GM23248 (cell line): Measurements from ENCODE around the gene PJA1. TPM values are rescaled to one million over a fixed set of nuclear protein-coding genes. Genes with fewer than 3 reads are reported as not detected.

Experiments
- DNase-seq: peaks from one replicate; pipeline ENCODE4 v3.0.0-alpha.2; 2015
- H2AFZ ChIP-seq: fragments of 200-600 bp; sonication (generic); 2 replicates; pipeline ENCODE4 v1.6.1; 2016; ENCODE audit warnings: antibody characterized with exemption
- H3F3A ChIP-seq: fragments of 200-600 bp; sonication (generic); 2 replicates; pipeline ENCODE4 v1.6.1; 2016; ENCODE audit warnings: mild to moderate bottlenecking, antibody characterized with exemption, mixed run types; ENCODE audit not compliant: insufficient read depth
- H3K27ac ChIP-seq: fragments of 200-600 bp; sonication (generic); 2 replicates; pipeline ENCODE4 v1.5.1; 2016; ENCODE audit warnings: mild to moderate bottlenecking
- H3K27me3 ChIP-seq: fragments of 200-600 bp; sonication (generic); replicated peaks from 2 replicates; pipeline ENCODE4 v1.6.1; 2016; ENCODE audit warnings: mild to moderate bottlenecking; ENCODE audit not compliant: insufficient read depth
- H3K36me3 ChIP-seq: fragments of 200-600 bp; sonication (generic); 2 replicates; pipeline ENCODE4 v1.6.1; 2016; ENCODE audit warnings: low read depth, mild to moderate bottlenecking
- H3K4me1 ChIP-seq: fragments of 200-600 bp; sonication (generic); 2 replicates; pipeline ENCODE4 v1.6.1; 2016; ENCODE audit warnings: mild to moderate bottlenecking; ENCODE audit not compliant: insufficient read depth
- H3K4me2 ChIP-seq: fragments of 200-600 bp; sonication (generic); one replicate; pipeline ENCODE4 v1.6.1; 2016; ENCODE audit warnings: mild to moderate bottlenecking; ENCODE audit not compliant: unreplicated experiment
- H3K4me3 ChIP-seq: fragments of 200-600 bp; sonication (generic); 2 replicates; pipeline ENCODE4 v1.5.1; 2016; ENCODE audit warnings: mild to moderate bottlenecking
- H3K79me2 ChIP-seq: fragments of 200-600 bp; sonication (generic); 2 replicates; pipeline ENCODE4 v1.6.1; 2016; ENCODE audit warnings: mild to moderate bottlenecking; ENCODE audit not compliant: insufficient read depth
- H3K9ac ChIP-seq: fragments of 200-600 bp; sonication (generic); 2 replicates; pipeline ENCODE4 v1.6.1; 2016; ENCODE audit warnings: mild to moderate bottlenecking
- H3K9me2 ChIP-seq: fragments of 200-600 bp; sonication (generic); 2 replicates; pipeline ENCODE4 v1.6.1; 2016; ENCODE audit warnings: mixed run types, mild to moderate bottlenecking, moderate library complexity; ENCODE audit not compliant: insufficient read depth
- H3K9me3 ChIP-seq: fragments of 200-600 bp; sonication (generic); one replicate; pipeline ENCODE4 v1.6.1; 2017; ENCODE audit warnings: low read depth
- H4K20me1 ChIP-seq: fragments of 200-600 bp; sonication (generic); 2 replicates; pipeline ENCODE4 v1.6.0; 2016; ENCODE audit not compliant: insufficient read depth
- EZH2 ChIP-seq: fragments of 200-600 bp; sonication (generic); IDR thresholded peaks from 2 replicates; pipeline ENCODE4 v1.6.1; 2018; ENCODE audit warnings: antibody characterized with exemption, mild to moderate bottlenecking; ENCODE audit not compliant: insufficient read depth, poor library complexity, severe bottlenecking
- EZH2phosphoT487 ChIP-seq: fragments of 200-600 bp; sonication (generic); IDR thresholded peaks from 2 replicates; pipeline ENCODE4 v1.6.1; 2018; ENCODE audit warnings: antibody characterized with exemption, moderate library complexity, mild to moderate bottlenecking, low read depth; ENCODE audit not compliant: insufficient read depth
- WGBS, 2 experiments: methylation state at CpG; one replicate each; pipeline ENCODE4 v1.1.6; 2015 to 2017; ENCODE audit warnings: low lambda C conversion rate in 2 of 2, low coverage in 1 of 2; ENCODE audit errors: missing lambda C conversion rate in 2 of 2; 5-methylcytosine and 5-hydroxymethylcytosine counted together
- in situ Hi-C: fragments of 300-500 bp; cut with MboI; formaldehyde crosslinking; loops from 2 replicates; pipeline ENCODE4 v1.15.0; 2020
- polyA plus RNA-seq: library from polyadenylated mRNA; unstranded; fragments of >200 nt; fragmentation: Nextera tagmentation; extraction: Ambion mirVana; gene quantifications from 2 replicates; pipeline ENCODE4 v1.2.1, GENCODE V29; 2016
- total RNA-seq: library from RNA; depleted of rRNA; stranded (reverse); fragments of >200 nt; shearing (Covaris generic); gene quantifications from 2 replicates; pipeline ENCODE4 v1.2.3, GENCODE V29; 2014; rRNA removed

The PJA1 gene, protein sequence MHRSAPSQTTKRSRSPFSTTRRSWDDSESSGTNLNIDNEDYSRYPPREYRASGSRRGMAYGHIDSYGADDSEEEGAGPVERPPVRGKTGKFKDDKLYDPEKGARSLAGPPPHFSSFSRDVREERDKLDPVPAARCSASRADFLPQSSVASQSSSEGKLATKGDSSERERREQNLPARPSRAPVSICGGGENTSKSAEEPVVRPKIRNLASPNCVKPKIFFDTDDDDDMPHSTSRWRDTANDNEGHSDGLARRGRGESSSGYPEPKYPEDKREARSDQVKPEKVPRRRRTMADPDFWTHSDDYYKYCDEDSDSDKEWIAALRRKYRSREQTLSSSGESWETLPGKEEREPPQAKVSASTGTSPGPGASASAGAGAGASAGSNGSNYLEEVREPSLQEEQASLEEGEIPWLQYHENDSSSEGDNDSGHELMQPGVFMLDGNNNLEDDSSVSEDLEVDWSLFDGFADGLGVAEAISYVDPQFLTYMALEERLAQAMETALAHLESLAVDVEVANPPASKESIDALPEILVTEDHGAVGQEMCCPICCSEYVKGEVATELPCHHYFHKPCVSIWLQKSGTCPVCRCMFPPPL
- total RNA-seq (25.2 and 26.6 TPM in 2 replicates), polyA plus RNA-seq (32.7 and 39.1 TPM in 2 replicates)

GRCh38 chrX:69165087-69165651 lies at the start of gene PJA1:
Gene PJA1 (minus strand): TSS chrX:69165453. CDS start chrX:69163073, 2,380 bp downstream.
- H3K9me2 ChIP-seq = no peaks in the 10 kb centered on the region
- peak; percentile 86 for DNase-seq
- H3K36me3 ChIP-seq = 0 out of 2 replicates have a peak, but pooled peaks cover 2% of the 10 kb centered on the region
- no peaks in the 10 kb centered on the region for H3F3A ChIP-seq
- peak within 1 kb of the TSS; percentile 79 for H3K4me3 ChIP-seq
- H3K27me3 ChIP-seq = no peaks in the 10 kb centered on the region
- H3K27ac ChIP-seq = peak within 1 kb of the TSS; percentile 66
- no peaks in the 10 kb centered on the region for H3K9me3 ChIP-seq
- peak within 1 kb of the TSS; percentile 76 for H3K4me2 ChIP-seq
- no peak for TF ChIP-seq EZH2
- peak within 1 kb of the TSS; percentile 89 for H3K9ac ChIP-seq
- 1% methylated on average over 22 to 25 of the region's 48 CpGs for WGBS, 2 experiments
- peaks cover 11% of the 10 kb centered on the region; the same call in 1 of the 2 replicates for H3K79me2 ChIP-seq
- H2AFZ ChIP-seq = peak within 1 kb of the TSS; percentile 98
- in situ Hi-C loops = no loop called here
- no peaks in the 10 kb centered on the region for H4K20me1 ChIP-seq
- no peaks in the 10 kb centered on the region for H3K4me1 ChIP-seq

- Histone ChIP-seq H3K27ac (no peak overlapping the region), H3K4me1 (no peaks in the 10 kb centered on the region), H3K4me2 (no peak overlapping the region), H3F3A (no peaks in the 10 kb centered on the region), H3K79me2 (no peaks in the 10 kb centered on the region), H3K27me3 (no peaks in the 10 kb centered on the region), H3K9me3 (no peaks in the 10 kb centered on the region), H3K9ac (no peak overlapping the region), H2AFZ (no peak overlapping the region), H3K36me3 (no peaks in the 10 kb centered on the region), H3K9me2 (no peaks in the 10 kb centered on the region), H4K20me1 (no peaks in the 10 kb centered on the region), H3K4me3 (no peak overlapping the region)
- TF ChIP-seq EZH2phosphoT487 (no peak), EZH2 (no peak)
- in situ Hi-C loops = no loop called here
- no peak for DNase-seq
- 86 to 93% methylated on average over 1 to 2 of the region's 5 CpGs for WGBS, 2 experiments
Observed at GRCh38 chrX:69214463-69214862, 49.2 kb upstream of the PJA1 start.

- H3F3A ChIP-seq = no peaks in the 10 kb centered on the region
- no peaks in the 10 kb centered on the region for H3K9me3 ChIP-seq
- TF ChIP-seq EZH2 (no peak), EZH2phosphoT487 (no peak)
- no peak overlapping the region for H3K27ac ChIP-seq
- H3K9ac ChIP-seq = no peak overlapping the region
- H2AFZ ChIP-seq = no peak overlapping the region
- H3K4me3 ChIP-seq = no peak overlapping the region
- no peaks in the 10 kb centered on the region for H3K27me3 ChIP-seq
- H3K9me2 ChIP-seq = no peaks in the 10 kb centered on the region
- H3K79me2 ChIP-seq = no peaks in the 10 kb centered on the region
- H3K36me3 ChIP-seq = no peaks in the 10 kb centered on the region
- DNase-seq = no peak
- H3K4me1 ChIP-seq = no peaks in the 10 kb centered on the region
- H4K20me1 ChIP-seq = no peaks in the 10 kb centered on the region
- WGBS, 2 experiments = 61 to 89% methylated on average over 1 to 2 of the region's 2 CpGs
- in situ Hi-C loops = no loop called here
- no peak overlapping the region for H3K4me2 ChIP-seq
Observed at GRCh38 chrX:69211701-69212100, 46.4 kb upstream of the PJA1 start.

DNA sequence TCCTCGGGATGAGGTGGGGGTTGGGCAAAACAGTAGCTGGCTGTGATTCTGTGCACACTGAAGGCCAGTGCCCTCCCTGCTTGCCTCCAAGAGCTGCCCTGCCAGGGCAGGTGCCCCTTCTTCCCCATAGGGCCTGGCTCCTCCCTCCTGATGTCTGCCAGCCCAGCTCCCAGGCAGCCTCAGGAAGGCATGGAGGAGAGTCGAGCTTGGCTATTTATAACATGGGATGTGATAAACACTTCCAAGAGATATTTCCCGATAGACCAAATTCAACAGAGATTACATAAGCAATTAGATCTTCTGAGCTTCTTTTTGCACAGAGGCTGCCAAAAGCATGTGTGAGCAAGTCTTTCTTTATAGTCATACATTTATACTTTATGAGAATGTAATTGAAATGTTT lies 45.3 kb upstream of the PJA1 start:
- H3K9me3 ChIP-seq = no peaks in the 10 kb centered on the region
- H3K4me1 ChIP-seq = no peaks in the 10 kb centered on the region
- H3K9me2 ChIP-seq = no peaks in the 10 kb centered on the region
- no peak overlapping the region for H3K9ac ChIP-seq
- TF ChIP-seq EZH2phosphoT487 = no peak
- no peak for TF ChIP-seq EZH2
- no peak overlapping the region for H3K4me2 ChIP-seq
- H3K27ac ChIP-seq = no peak overlapping the region
- no peaks in the 10 kb centered on the region for H4K20me1 ChIP-seq
- in situ Hi-C loops = no loop called here
- H3K4me3 ChIP-seq = no peak overlapping the region
- 20 to 33% methylated on average over 2 to 3 of the region's 3 CpGs for WGBS, 2 experiments
- no peaks in the 10 kb centered on the region for H3K27me3 ChIP-seq
- no peak overlapping the region for H2AFZ ChIP-seq
- H3K79me2 ChIP-seq = no peaks in the 10 kb centered on the region
- no peaks in the 10 kb centered on the region for H3K36me3 ChIP-seq
- no peaks in the 10 kb centered on the region for H3F3A ChIP-seq
- DNase-seq = no peak
